ENCODE results near the gene RHOF. TPM values are rescaled to one million over a fixed set of nuclear protein-coding genes. Genes with fewer than 3 reads are reported as not detected.

RHOF gene
- total RNA-seq, 1 donor from 2014 or later, result 31.9 TPM

DNA sequence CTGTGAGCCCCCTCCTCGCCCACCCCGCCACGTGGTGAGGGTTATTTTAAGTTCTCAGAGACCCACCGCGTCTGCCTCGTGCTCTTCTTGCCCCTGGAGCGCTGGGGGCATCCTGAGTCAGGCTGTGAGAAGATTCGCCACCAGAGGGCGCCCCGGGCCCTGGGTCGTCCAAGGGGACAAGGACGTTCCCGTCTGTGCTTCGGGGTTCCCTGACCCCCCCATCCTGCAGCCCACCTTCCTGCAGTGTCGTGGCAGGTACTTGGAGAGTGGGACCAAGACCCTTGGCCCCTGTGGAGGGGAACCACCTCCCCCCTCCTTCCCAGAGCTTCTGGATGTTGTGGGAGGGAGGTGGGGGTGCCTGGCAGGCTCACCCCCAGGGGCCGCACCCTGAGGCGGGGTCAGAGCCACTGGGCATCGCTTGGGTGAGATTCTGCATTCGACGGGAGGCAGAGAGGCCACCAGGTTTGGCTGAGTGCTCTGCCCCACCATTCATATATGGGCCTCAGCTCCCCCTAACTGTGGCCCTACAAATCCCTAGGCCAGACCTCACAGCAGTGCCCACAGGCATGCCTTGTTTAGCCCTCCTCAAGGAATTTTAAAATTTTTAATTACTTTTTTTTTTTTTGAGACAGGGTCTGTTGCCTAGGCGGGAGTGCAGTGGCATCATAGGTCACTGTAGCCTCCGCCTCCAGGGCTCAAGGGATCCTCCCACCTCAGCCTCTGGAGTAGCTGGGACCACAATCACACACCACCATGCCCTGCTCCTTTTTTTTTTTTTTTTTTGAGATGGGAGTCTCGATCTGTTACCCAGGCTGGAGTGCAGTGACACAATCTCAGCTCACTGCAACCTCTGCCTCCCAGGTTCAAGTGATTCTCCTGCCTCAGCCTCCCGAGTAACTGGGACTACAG, 17.0 kb downstream of the RHOF start:
- Mint-ChIP-seq H3K27ac (ENCODE audit: unreplicated experiment) (no peak overlapping the region), H3K36me3 (ENCODE audit: low read depth, unreplicated experiment) (no peaks in the 10 kb centered on the region), H3K9me3 (ENCODE audit: unreplicated experiment) (no peaks in the 10 kb centered on the region), H3K27me3 (ENCODE audit: low read depth, unreplicated experiment) (no peaks in the 10 kb centered on the region), H3K4me1 (ENCODE audit: low read depth, unreplicated experiment) (peaks cover 20% of the 10 kb centered on the region), H3K4me3 (ENCODE audit: unreplicated experiment) (no peak overlapping the region)
- Histone ChIP-seq H4K20me1 (ENCODE audit: insufficient read depth, low read length) (no peaks in the 10 kb centered on the region), H3K4me1 (ENCODE audit: insufficient read depth, low read length) (peaks cover 2% of the 10 kb centered on the region), H3K4me2 (ENCODE audit: low read length) (no peak overlapping the region), H3K36me3 (ENCODE audit: insufficient read depth, low read length) (peaks cover 4% of the 10 kb centered on the region), H3K9ac (ENCODE audit: low read length) (no peak overlapping the region), H2AFZ (ENCODE audit: low read depth, low read length) (no peak overlapping the region), H3K27ac (ENCODE audit: low read depth, low read length) (no peak overlapping the region), H3K27me3 (ENCODE audit: insufficient read depth, low read length) (no peaks in the 10 kb centered on the region), H3K4me3 (ENCODE audit: insufficient read depth, low read depth, low read length) (no peak overlapping the region), H3K79me2 (ENCODE audit: insufficient read depth, low read length) (no peaks in the 10 kb centered on the region), H3K9me3 (ENCODE audit: insufficient read depth, low read depth, low read length) (no peaks in the 10 kb centered on the region)
- DNase-seq (ENCODE audit: low read depth) (no peak), FAIRE-seq (no peak)
- TF ChIP-seq CTCF (IDR thresholded peaks at IDR 0.05; ENCODE audit: insufficient read depth, low read depth, low read length) (peak; percentile 56), EZH2 (IDR thresholded peaks at IDR 0.05; ENCODE audit: insufficient read depth, low read length) (no peak)

- Histone ChIP-seq H3K4me2 (ENCODE audit: low read length) (no peak overlapping the region), H3K4me3 (ENCODE audit: insufficient read depth, low read depth, low read length) (no peak overlapping the region), H3K9ac (ENCODE audit: low read length) (no peak overlapping the region), H3K79me2 (ENCODE audit: insufficient read depth, low read length) (no peaks in the 10 kb centered on the region), H3K36me3 (ENCODE audit: insufficient read depth, low read length) (peaks cover 3% of the 10 kb centered on the region), H3K27ac (ENCODE audit: low read depth, low read length) (no peak overlapping the region), H4K20me1 (ENCODE audit: insufficient read depth, low read length) (no peaks in the 10 kb centered on the region), H3K27me3 (ENCODE audit: insufficient read depth, low read length) (no peaks in the 10 kb centered on the region), H3K4me1 (ENCODE audit: insufficient read depth, low read length) (no peaks in the 10 kb centered on the region), H3K9me3 (ENCODE audit: insufficient read depth, low read depth, low read length) (no peaks in the 10 kb centered on the region), H2AFZ (ENCODE audit: low read depth, low read length) (no peak overlapping the region)
- Mint-ChIP-seq H3K9me3 (ENCODE audit: unreplicated experiment) (no peaks in the 10 kb centered on the region), H3K4me3 (ENCODE audit: unreplicated experiment) (no peak overlapping the region), H3K4me1 (ENCODE audit: low read depth, unreplicated experiment) (peaks cover 20% of the 10 kb centered on the region), H3K27ac (ENCODE audit: unreplicated experiment) (no peak overlapping the region), H3K27me3 (ENCODE audit: low read depth, unreplicated experiment) (no peaks in the 10 kb centered on the region), H3K36me3 (ENCODE audit: low read depth, unreplicated experiment) (no peaks in the 10 kb centered on the region)
- no peak for DNase-seq (ENCODE audit: low read depth)
- FAIRE-seq, result no peak
- no peak for TF ChIP-seq EZH2 (IDR thresholded peaks at IDR 0.05; ENCODE audit: insufficient read depth, low read length)
- TF ChIP-seq CTCF (IDR thresholded peaks at IDR 0.05; ENCODE audit: insufficient read depth, low read depth, low read length), result no peak
These were observed 18.0 kb downstream of the RHOF start for GRCh38 chr12:121775501-121775900.

DNA sequence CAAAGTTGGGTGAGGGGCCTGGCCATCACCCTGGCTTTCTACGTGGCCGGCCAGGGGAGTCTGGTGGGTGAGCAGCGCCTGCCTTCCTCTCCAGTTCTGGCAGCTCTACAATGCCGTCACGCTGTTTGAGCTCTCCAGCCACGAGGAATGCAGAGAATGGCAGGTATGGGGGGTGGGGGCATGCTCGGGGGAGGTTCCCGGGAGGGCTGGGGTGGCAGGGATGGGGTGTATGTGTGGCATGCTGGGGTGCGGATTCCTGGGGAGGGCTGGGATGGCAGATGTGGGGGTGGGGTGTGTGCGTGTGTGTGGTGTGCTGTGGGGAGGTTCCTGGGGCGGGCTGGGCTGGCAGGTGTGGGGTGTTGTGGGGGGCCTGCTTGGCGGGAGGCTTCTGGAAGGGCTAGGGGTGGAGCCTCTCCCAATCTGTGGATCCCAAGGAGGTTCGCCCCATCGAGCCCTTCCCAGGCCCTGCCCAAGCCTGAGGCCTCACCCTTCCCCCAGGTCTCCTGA, 18.5 kb downstream of the RHOF start:
- Histone ChIP-seq H3K9ac (ENCODE audit: low read length) (peak overlapping the region; percentile 6), H3K27ac (ENCODE audit: low read depth, low read length) (no peak overlapping the region), H3K79me2 (ENCODE audit: insufficient read depth, low read length) (no peaks in the 10 kb centered on the region), H3K9me3 (ENCODE audit: insufficient read depth, low read depth, low read length) (no peaks in the 10 kb centered on the region), H2AFZ (ENCODE audit: low read depth, low read length) (no peak overlapping the region), H3K4me3 (ENCODE audit: insufficient read depth, low read depth, low read length) (no peak overlapping the region), H3K27me3 (ENCODE audit: insufficient read depth, low read length) (no peaks in the 10 kb centered on the region), H3K36me3 (ENCODE audit: insufficient read depth, low read length) (no peaks in the 10 kb centered on the region), H3K4me2 (ENCODE audit: low read length) (no peak overlapping the region), H4K20me1 (ENCODE audit: insufficient read depth, low read length) (no peaks in the 10 kb centered on the region), H3K4me1 (ENCODE audit: insufficient read depth, low read length) (no peaks in the 10 kb centered on the region)
- H3K4me3 Mint-ChIP-seq (ENCODE audit: unreplicated experiment), result no peak overlapping the region
- peaks cover 20% of the 10 kb centered on the region for H3K4me1 Mint-ChIP-seq (ENCODE audit: low read depth, unreplicated experiment)
- no peaks in the 10 kb centered on the region for H3K27me3 Mint-ChIP-seq (ENCODE audit: low read depth, unreplicated experiment)
- H3K36me3 Mint-ChIP-seq (ENCODE audit: low read depth, unreplicated experiment), result no peaks in the 10 kb centered on the region
- DNase-seq (ENCODE audit: low read depth) (no peak), FAIRE-seq (no peak)
- H3K9me3 Mint-ChIP-seq (ENCODE audit: unreplicated experiment), result no peaks in the 10 kb centered on the region
- peak overlapping the region; percentile 47 for H3K27ac Mint-ChIP-seq (ENCODE audit: unreplicated experiment)
- no peak for TF ChIP-seq CTCF (IDR thresholded peaks at IDR 0.05; ENCODE audit: insufficient read depth, low read depth, low read length)
- TF ChIP-seq EZH2 (IDR thresholded peaks at IDR 0.05; ENCODE audit: insufficient read depth, low read length), result no peak

All from astrocyte (in vitro differentiated cells and primary cell).